GM21526 (cell line): ENCODE measurements around the gene MMP23B.
A peak's percentile ranks its signal among the peaks of the same experiment; 100 is the strongest.
"Not testable (repeated sequence)": the region's sequence is repeated elsewhere in the genome, so short reads cannot be mapped to it uniquely, and the experiment has no call there.

Experiments used
- ATAC-seq: cut with Tn5 transposase; IDR thresholded peaks from one replicate; pipeline ENCODE4 v1.9.1; 2021; ENCODE audit warnings: moderate library complexity; ENCODE audit not compliant: unreplicated experiment, low FRiP score

The MMP23B gene

DNA sequence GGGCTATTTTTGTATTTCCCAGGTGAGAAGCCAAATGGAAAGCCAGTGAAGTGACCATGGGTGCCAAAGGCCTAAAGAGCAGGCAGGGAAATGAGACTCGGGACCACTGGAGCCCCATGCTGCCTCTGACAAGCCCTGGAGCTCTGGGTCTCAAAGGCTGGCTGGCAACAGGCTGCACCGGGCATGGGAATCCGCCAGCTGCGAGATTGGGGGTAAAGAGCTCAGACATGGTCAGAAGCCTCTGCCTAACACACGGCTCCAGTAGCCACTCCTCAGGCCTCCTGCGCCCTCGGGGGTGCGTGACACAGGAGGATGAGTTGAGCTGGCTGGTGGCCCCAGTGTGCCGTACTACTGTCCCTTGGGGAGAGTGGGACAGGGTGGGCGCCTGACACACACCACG lies 32.3 kb downstream of the MMP23B start:
- ATAC-seq: not testable (repeated sequence)

DNA sequence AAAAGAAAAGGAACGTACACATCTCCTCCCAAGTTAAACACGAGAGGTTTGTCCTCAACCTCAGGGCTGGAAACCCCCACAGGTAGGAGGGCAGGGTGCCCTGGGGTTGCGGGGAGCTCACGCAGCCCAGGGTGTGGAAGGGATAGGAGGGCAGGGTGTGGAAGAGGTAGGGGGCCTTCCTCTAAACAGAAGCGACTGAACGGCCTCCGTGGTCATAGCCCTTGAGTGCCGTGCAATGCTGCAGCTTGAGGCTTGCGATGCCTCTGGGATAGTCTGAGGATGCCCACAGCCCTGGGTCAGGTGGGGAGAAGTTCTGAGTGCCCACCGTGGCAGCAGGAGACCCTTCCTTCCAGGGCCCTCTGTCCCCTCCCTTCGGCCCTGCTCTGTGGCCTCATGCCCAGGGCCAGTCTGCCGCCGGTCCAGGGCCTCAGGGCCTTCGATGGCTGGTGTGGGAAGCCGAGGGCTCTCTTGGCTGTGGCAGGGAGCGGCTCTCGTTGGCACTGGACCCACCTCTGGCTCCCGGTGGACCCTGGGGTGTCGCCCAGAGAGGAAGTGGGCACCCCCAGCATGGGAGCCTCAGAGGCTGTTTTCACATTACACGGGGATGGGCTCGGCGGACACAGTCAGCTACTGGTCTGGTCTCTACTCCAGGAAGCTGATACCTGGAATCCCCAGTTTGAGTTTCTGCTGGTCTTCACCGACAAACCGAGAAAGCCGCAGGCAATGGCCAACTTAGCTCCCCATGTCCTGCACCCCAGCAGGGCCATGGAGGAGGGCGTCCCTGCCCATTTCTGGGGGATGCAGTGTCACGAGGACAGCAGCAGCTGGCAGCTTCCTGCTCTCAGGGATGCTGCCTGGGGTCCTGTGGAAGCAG lies 33.2 kb downstream of the MMP23B start:
- ATAC-seq: no peak

DNA sequence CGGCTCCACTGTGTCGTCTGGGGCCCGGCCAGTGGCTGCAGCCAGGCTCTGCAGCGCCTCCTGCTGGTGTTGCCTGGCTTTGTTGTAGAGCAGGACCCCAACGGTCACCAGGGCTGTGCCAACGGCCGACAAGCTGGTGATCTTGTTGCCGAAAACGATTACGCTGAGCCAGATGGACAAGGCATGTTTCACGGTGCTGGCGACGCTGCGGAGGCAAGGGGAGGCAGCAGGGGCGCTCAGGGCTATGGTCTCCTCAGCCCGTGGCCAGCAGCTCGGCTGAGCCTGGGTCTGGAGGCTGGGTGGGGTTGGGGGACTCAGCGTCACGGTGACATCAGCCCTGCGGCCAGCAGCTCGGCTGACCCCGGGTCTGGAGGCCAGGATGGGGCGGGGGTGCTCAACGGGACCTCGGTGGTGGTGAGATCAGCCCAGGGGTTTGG lies 33.9 kb downstream of the MMP23B start:
- ATAC-seq: no peak

DNA sequence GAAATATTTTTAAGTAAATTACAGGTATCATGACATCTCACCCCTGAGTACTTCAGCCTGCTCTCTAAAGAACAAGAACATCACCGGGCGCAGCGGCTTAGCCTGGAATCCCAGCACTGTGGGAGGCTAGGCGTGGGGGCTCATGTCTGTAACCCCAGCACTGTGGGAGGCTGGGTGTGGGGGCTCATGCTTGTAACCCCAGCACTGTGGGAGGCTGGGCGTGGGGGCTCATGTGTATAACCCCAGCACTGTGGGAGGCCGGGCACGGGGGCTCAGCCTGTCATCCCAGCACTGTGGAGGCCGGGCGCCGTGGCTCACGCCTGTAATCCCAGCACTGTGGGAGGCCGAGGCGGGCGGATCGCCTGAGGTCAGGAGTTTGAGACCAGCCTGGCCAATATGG lies 34.6 kb downstream of the MMP23B start:
- no peak for ATAC-seq

DNA sequence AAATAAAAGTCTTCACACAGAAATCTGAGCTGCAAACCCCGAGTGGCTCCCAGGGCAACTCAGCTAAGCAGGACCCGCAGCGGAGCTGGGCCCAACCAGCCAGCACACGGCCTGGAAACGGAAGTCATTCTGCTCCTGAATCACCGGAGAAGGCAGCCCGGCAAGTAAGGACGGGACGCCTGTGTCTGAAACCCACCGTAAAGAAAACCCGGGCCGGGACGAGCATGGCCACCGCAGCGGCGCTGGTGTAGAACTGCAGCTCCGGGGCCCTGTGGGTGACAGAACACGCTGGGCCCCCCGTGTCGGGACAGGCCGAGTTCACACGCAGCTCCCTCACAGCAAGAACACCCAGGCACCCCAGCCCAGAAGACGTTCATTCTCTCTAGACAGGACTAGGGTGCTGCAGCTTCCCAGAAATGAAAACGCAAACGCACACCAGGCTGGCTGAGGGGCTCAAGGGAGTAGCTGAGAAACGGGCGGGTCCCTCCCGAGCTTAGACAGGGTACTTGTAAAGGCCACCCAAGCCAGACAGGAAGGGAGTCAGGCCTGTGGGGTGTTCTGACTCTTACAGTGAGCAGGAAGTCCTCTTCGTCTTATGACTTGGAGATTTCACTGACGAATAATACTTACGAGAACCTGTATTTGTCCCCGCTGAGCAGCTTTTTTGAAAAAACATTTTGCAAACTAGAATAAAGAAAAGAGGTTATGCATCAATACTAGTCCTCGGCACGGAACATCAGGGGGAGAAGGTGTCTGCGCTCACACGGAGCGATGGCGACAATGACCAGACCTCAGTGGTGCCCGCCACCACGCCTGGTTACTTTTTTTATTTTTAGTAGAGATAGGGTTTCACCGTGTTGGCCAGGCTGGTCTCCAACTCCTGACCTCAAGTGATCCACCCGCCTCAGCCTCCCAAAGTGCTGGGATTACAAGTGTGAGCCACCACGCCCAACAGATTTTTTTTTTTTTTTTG lies 37.8 kb downstream of the MMP23B start:
- ATAC-seq: no peak

DNA sequence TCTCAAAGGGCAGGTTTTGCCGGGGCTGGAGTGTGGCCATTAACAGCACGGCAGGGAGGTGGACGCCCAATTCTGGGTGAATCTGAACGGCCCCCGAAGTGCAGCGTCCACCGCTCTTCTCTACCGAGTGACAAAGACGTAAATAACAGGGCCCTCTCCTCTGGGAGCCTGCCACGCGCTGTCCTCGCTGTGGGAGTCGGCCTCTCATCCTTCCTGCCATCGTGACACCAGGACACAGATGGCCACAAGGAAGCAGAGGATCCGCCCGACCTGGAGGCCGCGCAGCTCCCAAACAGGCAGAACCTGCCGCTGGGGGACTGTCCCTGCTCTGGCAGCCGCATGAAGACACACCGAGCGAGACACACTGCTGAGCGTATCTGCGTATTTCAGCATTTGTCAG lies 38.9 kb downstream of the MMP23B start:
- ATAC-seq: no peak

DNA sequence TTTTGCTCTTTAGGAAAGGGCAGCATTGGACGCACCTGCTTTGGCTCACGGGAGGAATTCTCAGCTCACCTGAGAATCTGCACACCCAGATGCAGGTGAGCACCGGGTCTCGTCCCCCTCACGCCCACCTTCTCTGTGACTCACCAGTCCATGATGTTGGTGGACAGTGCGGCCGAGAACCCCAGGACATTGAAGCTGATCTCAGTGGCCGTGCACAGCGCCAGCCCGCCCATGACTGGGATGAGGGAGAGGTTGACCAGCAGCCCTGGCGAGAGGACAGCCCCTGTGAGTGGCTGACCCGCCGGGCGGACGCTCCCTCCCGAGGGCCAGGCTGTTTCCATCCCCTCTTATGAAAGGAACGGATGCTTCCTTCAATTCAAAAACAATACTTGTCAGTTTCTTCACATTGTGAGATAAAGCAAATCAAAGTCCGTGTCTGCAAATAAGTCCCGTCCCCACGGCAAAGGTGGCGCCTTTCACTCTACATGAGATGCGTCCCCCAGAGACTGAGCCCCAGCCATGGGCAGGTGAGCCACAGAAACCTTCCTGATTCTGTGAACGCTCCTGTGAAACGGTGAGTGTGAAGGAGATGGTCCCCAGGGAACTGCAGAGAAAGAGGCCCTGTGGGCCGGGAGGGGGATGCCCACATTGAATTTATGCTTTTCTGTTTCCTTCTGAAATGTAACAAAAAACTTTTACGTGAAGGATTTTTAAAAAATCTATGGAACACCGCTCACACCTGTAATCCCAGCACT lies 39.6 kb downstream of the MMP23B start:
- ATAC-seq: no peak

DNA sequence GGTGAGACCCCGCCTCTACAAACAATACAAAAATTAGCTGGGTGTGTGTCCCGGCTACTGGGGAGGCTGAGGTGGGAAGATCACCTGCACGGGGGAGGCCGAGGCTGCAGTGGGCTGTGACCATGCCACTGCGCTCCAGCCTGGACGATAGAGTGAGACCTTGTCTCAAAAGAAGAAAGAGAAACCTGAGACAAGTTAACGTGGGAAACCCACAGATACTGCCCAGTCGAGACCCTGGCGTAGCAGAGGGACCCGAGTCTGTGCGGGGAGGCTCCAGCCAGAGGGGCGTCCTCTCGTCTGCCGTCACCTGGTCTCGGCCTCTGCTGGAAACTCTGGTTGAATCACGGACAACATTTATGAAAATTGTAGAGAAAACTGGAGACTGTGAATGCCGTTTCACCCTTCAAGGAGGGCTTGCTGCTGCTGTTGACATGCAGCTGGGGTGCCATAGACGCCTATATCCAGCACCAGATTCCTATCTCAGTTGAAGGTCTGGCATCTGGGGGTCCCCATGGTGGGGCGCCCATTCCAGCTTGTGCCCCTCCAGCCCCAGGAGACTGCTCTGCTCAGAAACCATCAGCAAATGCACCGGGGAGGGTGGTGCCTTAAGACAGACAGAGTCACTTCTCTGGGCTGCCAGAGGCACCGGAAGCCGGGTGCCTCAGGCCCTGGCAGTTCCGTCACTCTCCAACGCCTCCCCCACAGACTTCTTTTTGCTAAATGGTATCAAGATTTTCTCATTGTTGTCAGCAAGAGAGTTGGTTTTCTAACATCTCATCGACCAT lies 40.4 kb downstream of the MMP23B start:
- ATAC-seq: no peak

DNA sequence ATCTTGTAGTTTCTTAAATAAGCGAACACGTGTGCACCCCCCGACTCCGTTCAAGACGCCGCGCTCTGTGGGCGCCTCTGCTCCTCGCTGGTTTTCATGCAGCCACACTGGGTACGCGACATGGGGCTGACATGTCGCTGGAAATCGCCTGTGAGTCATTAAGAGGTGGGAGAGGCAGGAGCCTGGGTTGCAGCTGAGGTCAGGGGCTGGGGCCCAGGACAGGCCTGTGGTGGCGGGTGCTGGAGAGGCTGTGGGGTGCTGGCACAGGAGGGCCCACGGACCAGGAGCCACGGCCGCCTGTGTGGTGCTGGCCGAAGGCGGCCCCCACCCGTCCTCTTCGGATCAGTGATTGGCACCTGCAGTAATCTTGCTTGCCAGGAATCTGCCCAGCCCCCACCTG lies 42.8 kb downstream of the MMP23B start:
- ATAC-seq: not testable (repeated sequence)

DNA sequence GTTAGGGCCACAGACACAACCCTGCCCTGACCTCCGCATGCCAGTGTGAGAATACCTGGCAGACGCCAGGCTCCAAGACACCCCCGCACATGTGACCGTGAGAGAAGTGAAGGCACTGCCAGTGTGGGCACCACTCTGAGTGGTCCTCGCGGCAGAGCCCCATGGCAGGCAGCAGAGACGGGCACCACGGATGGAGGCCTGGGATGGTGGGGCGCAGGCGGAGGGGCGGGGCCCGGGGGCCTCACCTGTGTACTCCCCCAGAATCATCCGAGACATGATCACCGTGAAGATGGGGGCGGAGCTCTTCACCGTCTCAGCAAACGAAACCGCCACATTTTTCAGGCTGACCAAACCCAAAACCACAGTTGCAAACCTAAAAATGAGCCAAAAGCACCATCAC lies 43.2 kb downstream of the MMP23B start:
- not testable (repeated sequence) for ATAC-seq

DNA sequence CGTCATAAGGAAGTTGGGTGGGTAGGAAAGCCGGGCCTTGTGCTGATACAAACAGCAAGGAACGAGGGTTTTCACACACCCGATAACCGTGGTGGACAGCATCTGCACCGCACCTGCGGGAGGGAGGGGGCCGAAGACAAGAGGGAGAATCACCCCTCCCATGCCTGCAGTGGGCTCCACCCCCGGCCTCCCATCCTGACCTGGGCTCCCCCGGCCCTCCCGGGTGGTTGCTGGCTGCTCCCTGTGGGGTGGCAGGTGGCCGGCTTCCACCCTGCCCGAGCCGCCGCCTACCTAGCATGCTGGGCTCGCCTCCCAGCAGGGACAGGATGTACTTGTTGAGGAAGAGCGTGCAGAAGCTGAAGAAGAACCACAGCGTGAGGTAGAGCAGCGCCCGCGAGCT lies 44.1 kb downstream of the MMP23B start:
- ATAC-seq: not testable (repeated sequence)

DNA sequence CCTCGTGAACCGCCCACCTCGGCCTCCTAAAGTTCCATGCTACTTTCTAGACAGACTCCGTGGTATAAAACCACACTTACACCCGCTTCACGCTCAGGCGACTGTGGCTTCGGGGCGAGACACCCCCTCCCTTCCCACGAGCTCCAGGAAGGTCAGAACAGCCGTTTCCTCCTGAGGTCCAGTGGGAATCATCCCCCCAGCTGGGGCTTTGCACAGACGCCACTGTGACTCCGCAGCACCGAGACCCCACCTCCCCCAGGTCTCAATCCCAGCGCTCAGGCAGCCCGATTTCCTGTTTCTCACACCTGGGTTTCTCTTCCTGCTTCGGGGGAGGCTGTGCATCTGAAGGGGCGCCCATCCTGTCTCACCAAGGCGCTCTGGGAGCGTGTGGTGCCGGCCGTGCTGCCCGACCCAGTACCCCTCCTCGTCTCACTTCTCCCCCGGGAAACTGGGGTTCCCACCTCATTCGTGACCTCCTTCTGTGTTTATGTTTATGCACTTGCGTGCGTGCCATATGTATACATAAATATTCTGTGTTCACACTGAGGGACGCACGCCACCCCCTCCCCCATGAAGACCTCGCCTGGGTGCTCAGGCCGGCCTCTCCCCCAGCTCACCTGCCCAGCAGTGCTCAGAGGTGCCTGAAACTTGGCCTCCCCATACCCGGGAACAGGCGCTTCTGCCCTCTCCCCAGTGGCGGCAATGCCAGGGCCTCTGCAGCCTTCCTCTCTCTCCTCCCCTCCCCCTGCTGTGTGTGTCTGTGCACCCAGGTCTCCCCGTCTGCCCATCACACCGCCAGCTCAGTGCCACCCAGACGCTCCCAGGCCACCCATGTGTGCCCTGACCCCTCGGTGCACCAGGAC lies 46.0 kb downstream of the MMP23B start:
- ATAC-seq: peak; percentile 57

DNA sequence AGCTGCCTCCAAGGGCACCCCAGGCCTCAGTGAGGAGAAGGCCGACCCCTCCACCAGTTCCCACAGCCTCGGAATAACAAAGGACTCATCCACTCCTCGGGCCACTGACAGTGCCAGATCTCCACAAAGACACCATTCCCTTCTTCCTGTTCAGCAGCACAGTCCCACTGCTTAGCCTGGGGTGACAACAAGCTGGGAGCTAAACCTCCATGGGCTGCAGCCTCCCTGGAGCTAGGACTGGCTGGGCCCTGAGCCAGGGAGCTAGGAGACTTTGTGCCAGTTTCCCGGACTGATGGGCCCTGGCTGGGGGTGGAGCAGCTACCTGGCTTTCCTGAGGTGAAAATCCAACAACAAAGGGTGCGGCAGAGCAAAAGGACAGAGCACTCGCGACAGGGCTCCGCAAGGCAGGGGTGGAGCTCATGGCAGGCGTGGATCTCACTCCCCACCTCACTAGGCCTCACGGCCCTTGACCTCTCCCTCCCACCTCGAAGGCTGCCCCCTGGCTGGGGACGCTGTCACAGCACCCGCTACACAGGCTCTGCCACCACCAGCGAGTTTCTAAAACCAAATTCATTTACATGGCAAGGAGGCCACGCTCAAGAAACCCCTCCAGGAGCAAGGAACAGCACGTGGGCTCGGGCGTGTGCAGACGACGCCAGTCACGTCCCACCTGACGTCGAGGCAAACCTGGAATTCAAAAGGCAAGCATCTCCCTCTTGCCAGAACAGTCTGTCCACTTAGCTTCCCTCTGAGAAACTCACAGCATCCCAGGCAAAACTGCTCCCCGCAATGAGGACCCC lies 46.8 kb downstream of the MMP23B start:
- ATAC-seq: no peak

DNA sequence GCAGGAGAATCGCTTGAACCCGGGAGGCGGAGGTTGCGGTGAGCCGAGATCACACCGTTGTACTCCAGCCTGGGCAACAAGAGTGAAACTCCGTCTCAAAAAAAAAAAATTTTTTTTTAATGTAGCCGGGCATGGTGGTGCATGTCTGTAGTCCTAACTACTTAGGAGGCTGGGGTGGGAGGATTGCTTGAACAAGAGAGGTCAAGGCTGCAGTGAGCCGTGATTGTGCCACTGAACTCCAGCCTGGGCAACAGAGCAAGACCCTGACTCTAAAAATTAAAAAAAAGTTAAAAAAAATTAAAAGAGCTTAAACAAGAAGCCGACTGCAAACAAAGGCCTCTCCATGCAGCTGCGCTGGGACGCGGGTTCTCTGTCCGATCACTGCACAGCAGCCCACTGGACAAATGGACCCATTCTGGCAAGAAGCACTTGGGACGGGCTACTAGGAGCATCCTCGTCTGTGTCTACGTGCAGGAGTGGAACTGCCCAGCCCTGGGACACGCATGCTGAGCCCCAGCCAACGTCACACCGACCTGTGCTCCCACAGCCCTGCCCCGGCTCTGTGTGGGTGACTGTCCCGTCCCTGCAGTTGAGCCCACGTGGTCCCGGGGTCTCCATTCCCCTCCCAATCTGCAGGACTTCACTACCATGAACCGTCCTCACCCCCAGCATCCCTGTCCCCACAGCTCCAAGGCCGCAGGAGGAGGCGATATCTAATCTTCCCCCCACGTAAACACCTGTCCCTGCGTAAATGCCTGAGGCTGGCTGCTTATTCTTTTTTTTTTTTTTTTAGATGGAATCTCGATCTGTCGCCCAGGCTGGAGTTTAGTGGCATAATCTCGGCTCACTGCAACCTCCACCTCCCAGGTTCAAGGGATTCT lies 48.3 kb downstream of the MMP23B start:
- no peak for ATAC-seq

DNA sequence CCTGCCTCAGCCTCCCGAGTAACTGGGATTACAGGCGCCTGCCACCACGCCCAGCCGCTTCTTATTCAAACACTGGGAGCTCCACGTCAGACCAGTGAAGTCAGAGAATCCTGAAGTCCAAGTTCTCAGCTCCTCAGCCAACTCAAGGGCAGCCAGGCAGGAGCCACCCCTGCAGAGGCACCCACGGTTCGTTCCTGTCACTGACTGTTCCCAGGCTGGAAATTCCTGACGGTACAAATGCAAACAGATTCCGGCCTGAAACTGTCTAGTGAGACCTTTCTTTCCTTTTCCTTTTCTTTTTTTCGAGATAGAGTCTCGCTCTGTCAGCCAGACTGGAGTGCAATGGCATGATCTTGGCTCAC lies 48.9 kb downstream of the MMP23B start:
- no peak for ATAC-seq

DNA sequence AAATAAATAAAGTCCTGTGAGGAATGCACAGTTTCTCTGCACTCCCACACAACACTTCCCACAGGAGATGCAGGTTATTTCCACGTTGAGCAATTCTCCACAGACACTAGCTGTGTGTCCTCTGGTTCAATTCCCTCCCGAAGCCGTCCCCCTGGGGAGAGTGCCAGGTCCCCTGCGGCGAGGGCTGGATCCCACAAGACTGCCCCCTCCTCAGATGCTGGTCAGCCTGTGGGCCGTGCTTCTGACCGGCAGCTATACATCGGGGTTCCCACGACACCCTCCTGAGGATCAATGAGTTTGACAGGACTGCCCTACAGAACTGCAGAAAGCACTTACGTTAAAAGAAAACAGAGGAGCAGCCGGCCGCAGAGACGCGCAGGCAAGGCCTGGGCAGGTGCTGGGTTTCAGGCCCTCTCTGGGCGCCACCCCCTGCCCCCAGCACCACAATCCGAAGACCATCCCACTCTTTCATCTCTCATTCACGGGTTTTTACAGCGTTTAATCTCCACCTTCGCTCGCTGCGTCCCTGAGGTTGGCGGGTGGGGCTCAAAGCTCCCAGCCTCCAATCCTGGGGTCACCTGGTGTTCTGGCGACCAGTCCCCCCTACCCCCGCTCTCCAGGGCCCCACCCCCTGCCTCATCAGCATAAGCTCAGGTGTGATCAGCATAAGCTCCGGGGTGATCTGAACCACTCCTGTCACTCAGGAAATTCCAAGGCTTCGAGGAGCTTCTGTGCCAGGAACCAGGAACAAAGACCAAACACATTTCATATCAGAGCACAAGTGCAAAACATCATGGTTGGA lies 51.3 kb downstream of the MMP23B start:
- no peak for ATAC-seq
